ENCODE measurements around the gene MINDY3.

Gene MINDY3

GRCh38 chr10:15801147-15801546 is 59.2 kb downstream of the MINDY3 start:
- no peak overlapping the region for H3K4ac ChIP-seq (ENCODE audit: low read depth, low read length)
- no peak overlapping the region for H4K91ac ChIP-seq (ENCODE audit: low read depth, low read length)
- DNase-seq: no peak
- no peak overlapping the region for H3K4me2 ChIP-seq (ENCODE audit: low read length)
- no peak overlapping the region for H2AFZ ChIP-seq (ENCODE audit: insufficient read depth, low read length, poor library complexity)
- no peak overlapping the region for H3K18ac ChIP-seq (ENCODE audit: low read length)
- no peaks in the 10 kb centered on the region for H3K79me1 ChIP-seq (ENCODE audit: low read length)
- no peak overlapping the region for H2BK5ac ChIP-seq (ENCODE audit: low read depth, low read length, poor library complexity)
- H2AK5ac ChIP-seq (ENCODE audit: low read length): no peak overlapping the region
- H3K14ac ChIP-seq (ENCODE audit: low read length): no peak overlapping the region
- no peak overlapping the region for H4K12ac ChIP-seq (ENCODE audit: low read depth, low read length)
- H3K4me3 ChIP-seq (ENCODE audit: low read depth, low read length): no peak overlapping the region
- H3K27ac ChIP-seq (ENCODE audit: low read depth, low read length): no peak overlapping the region
- H4K8ac ChIP-seq (ENCODE audit: low read depth, low read length): no peak overlapping the region
- no peak overlapping the region for H3K23ac ChIP-seq (ENCODE audit: low read length)
- no peaks in the 10 kb centered on the region for H3K9me3 ChIP-seq (ENCODE audit: insufficient read depth, low read depth, low read length)
- H3K36me3 ChIP-seq (ENCODE audit: control insufficient read depth in 1 of 2, insufficient read depth in 2 of 2, low read length in 2 of 2): no peaks in the 10 kb centered on the region
- H3K9ac ChIP-seq (ENCODE audit: low read length): no peak overlapping the region
- H2BK12ac ChIP-seq (ENCODE audit: low read length): no peak overlapping the region
- no CpG with 5 or more reads among the region's 1 CpG for WGBS (ENCODE audit: extremely low coverage, insufficient coverage, insufficient read length)
- no peaks in the 10 kb centered on the region for H3K79me2 ChIP-seq (ENCODE audit: control insufficient read depth, insufficient read depth, low read length, poor library complexity)
- H3K4me1 ChIP-seq (ENCODE audit: control insufficient read depth in 1 of 2, insufficient read depth in 2 of 2, low read length in 2 of 2): peaks cover 3 to 6% of the 10 kb centered on the region in 2 experiments
- no peak overlapping the region for H2BK120ac ChIP-seq (ENCODE audit: insufficient read depth, low read length, poor library complexity)
- no peaks in the 10 kb centered on the region for H3K27me3 ChIP-seq (ENCODE audit: insufficient read depth, low read length)

- Histone ChIP-seq H2AFZ (ENCODE audit: insufficient read depth, low read length, poor library complexity) (no peak overlapping the region), H3K4me1 (ENCODE audit: control insufficient read depth in 1 of 2, insufficient read depth in 2 of 2, low read length in 2 of 2) (peaks cover 3% of the 10 kb centered on the region in 2 experiments), H2BK120ac (ENCODE audit: insufficient read depth, low read length, poor library complexity) (no peak overlapping the region), H3K14ac (ENCODE audit: low read length) (no peak overlapping the region), H2AK5ac (ENCODE audit: low read length) (no peak overlapping the region), H2BK5ac (ENCODE audit: low read depth, low read length, poor library complexity) (no peak overlapping the region), H3K9me3 (ENCODE audit: insufficient read depth, low read depth, low read length) (no peaks in the 10 kb centered on the region), H3K36me3 (ENCODE audit: control insufficient read depth in 1 of 2, insufficient read depth in 2 of 2, low read length in 2 of 2) (no peaks in the 10 kb centered on the region), H4K12ac (ENCODE audit: low read depth, low read length) (no peak overlapping the region), H3K23ac (ENCODE audit: low read length) (no peak overlapping the region), H3K4me2 (ENCODE audit: low read length) (no peak overlapping the region), H2BK12ac (ENCODE audit: low read length) (no peak overlapping the region), H3K4ac (ENCODE audit: low read depth, low read length) (no peak overlapping the region), H3K4me3 (ENCODE audit: low read depth, low read length) (no peak overlapping the region), H3K79me1 (ENCODE audit: low read length) (no peaks in the 10 kb centered on the region), H3K79me2 (ENCODE audit: control insufficient read depth, insufficient read depth, low read length, poor library complexity) (no peaks in the 10 kb centered on the region), H3K27me3 (ENCODE audit: insufficient read depth, low read length) (no peaks in the 10 kb centered on the region), H4K8ac (ENCODE audit: low read depth, low read length) (no peak overlapping the region), H3K27ac (ENCODE audit: low read depth, low read length) (no peak overlapping the region), H4K91ac (ENCODE audit: low read depth, low read length) (no peak overlapping the region), H3K9ac (ENCODE audit: low read length) (no peak overlapping the region), H3K18ac (ENCODE audit: low read length) (no peak overlapping the region)
- DNase-seq: no peak
- WGBS (ENCODE audit: extremely low coverage, insufficient coverage, insufficient read length): no CpG with 5 or more reads among the region's 2 CpGs
Measured at GRCh38 chr10:15797346-15797745, 63.0 kb downstream of the MINDY3 start.

- DNase-seq: no peak
- Histone ChIP-seq H3K79me2 (ENCODE audit: control insufficient read depth, insufficient read depth, low read length, poor library complexity) (no peaks in the 10 kb centered on the region), H2BK120ac (ENCODE audit: insufficient read depth, low read length, poor library complexity) (no peak overlapping the region), H3K4me3 (ENCODE audit: low read depth, low read length) (no peak overlapping the region), H3K27me3 (ENCODE audit: insufficient read depth, low read length) (no peaks in the 10 kb centered on the region), H3K18ac (ENCODE audit: low read length) (no peak overlapping the region), H2BK12ac (ENCODE audit: low read length) (no peak overlapping the region), H3K79me1 (ENCODE audit: low read length) (no peaks in the 10 kb centered on the region), H3K27ac (ENCODE audit: low read depth, low read length) (no peak overlapping the region), H4K8ac (ENCODE audit: low read depth, low read length) (no peak overlapping the region), H3K9me3 (ENCODE audit: insufficient read depth, low read depth, low read length) (no peaks in the 10 kb centered on the region), H4K91ac (ENCODE audit: low read depth, low read length) (no peak overlapping the region), H2AK5ac (ENCODE audit: low read length) (no peak overlapping the region), H3K36me3 (ENCODE audit: control insufficient read depth in 1 of 2, insufficient read depth in 2 of 2, low read length in 2 of 2) (no peaks in the 10 kb centered on the region), H3K4ac (ENCODE audit: low read depth, low read length) (no peak overlapping the region), H3K9ac (ENCODE audit: low read length) (no peak overlapping the region), H2BK5ac (ENCODE audit: low read depth, low read length, poor library complexity) (no peak overlapping the region), H3K4me2 (ENCODE audit: low read length) (no peak overlapping the region), H3K23ac (ENCODE audit: low read length) (no peak overlapping the region), H3K4me1 (ENCODE audit: control insufficient read depth in 1 of 2, insufficient read depth in 2 of 2, low read length in 2 of 2) (peaks cover 4 to 6% of the 10 kb centered on the region in 2 experiments), H3K14ac (ENCODE audit: low read length) (no peak overlapping the region), H4K12ac (ENCODE audit: low read depth, low read length) (no peak overlapping the region), H2AFZ (ENCODE audit: insufficient read depth, low read length, poor library complexity) (no peak overlapping the region)
- no CpG with 5 or more reads among the region's 1 CpG for WGBS (ENCODE audit: extremely low coverage, insufficient coverage, insufficient read length)
Measured at GRCh38 chr10:15796762-15797161, 63.5 kb downstream of the MINDY3 start.

GRCh38 chr10:15796098-15796759 is 64.1 kb downstream of the MINDY3 start:
- Histone ChIP-seq H2BK5ac (ENCODE audit: low read depth, low read length, poor library complexity) (no peak overlapping the region), H3K79me1 (ENCODE audit: low read length) (no peaks in the 10 kb centered on the region), H4K8ac (ENCODE audit: low read depth, low read length) (no peak overlapping the region), H3K27ac (ENCODE audit: low read depth, low read length) (no peak overlapping the region), H3K27me3 (ENCODE audit: insufficient read depth, low read length) (no peaks in the 10 kb centered on the region), H3K4ac (ENCODE audit: low read depth, low read length) (no peak overlapping the region), H2BK120ac (ENCODE audit: insufficient read depth, low read length, poor library complexity) (no peak overlapping the region), H3K14ac (ENCODE audit: low read length) (no peak overlapping the region), H3K4me1 (ENCODE audit: control insufficient read depth in 1 of 2, insufficient read depth in 2 of 2, low read length in 2 of 2) (peaks cover 4 to 6% of the 10 kb centered on the region in 2 experiments), H4K12ac (ENCODE audit: low read depth, low read length) (no peak overlapping the region), H2BK12ac (ENCODE audit: low read length) (no peak overlapping the region), H3K23ac (ENCODE audit: low read length) (no peak overlapping the region), H3K9me3 (ENCODE audit: insufficient read depth, low read depth, low read length) (no peaks in the 10 kb centered on the region), H3K36me3 (ENCODE audit: control insufficient read depth in 1 of 2, insufficient read depth in 2 of 2, low read length in 2 of 2) (no peaks in the 10 kb centered on the region), H3K4me3 (ENCODE audit: low read depth, low read length) (no peak overlapping the region), H3K18ac (ENCODE audit: low read length) (no peak overlapping the region), H3K4me2 (ENCODE audit: low read length) (no peak overlapping the region), H4K91ac (ENCODE audit: low read depth, low read length) (no peak overlapping the region), H2AK5ac (ENCODE audit: low read length) (no peak overlapping the region), H3K79me2 (ENCODE audit: control insufficient read depth, insufficient read depth, low read length, poor library complexity) (no peaks in the 10 kb centered on the region), H2AFZ (ENCODE audit: insufficient read depth, low read length, poor library complexity) (no peak overlapping the region), H3K9ac (ENCODE audit: low read length) (no peak overlapping the region)
- WGBS (ENCODE audit: extremely low coverage, insufficient coverage, insufficient read length): no CpG with 5 or more reads among the region's 5 CpGs
- no peak for DNase-seq
